Neural cell (in vitro differentiated cells): ENCODE measurements around the gene SYNE3. TPM values are rescaled to one million over a fixed set of nuclear protein-coding genes. Genes with fewer than 3 reads are reported as not detected.

ENCODE experiments used
- H2AFZ ChIP-seq: fragments of 200-600, 300-800 bp; sonication (generic), shearing (Covaris generic); 2 replicates; pipeline ENCODE4 v1.6.0; 2014; ENCODE audit warnings: low read depth, mild to moderate bottlenecking, antibody characterized with exemption, low read length, moderate library complexity
- H3F3A ChIP-seq: fragments of 200-600 bp; shearing (Covaris generic); 2 replicates; pipeline ENCODE4 v1.6.1; 2016; ENCODE audit warnings: mild to moderate bottlenecking, moderate library complexity, mixed read lengths, antibody characterized with exemption, low read length; ENCODE audit not compliant: insufficient read depth, poor library complexity, severe bottlenecking
- H3K27ac ChIP-seq: fragments of 200-600, 300-800 bp; sonication (generic), shearing (Covaris generic); 2 replicates; pipeline ENCODE4 v1.5.1; 2014; ENCODE audit warnings: mild to moderate bottlenecking, low read length, moderate library complexity
- H3K27me3 ChIP-seq: fragments of 300-800, 200-600 bp; sonication (generic), shearing (Covaris generic); 2 replicates; pipeline ENCODE4 v1.6.0; 2014; ENCODE audit warnings: mild to moderate bottlenecking, low read depth, low read length, moderate library complexity; ENCODE audit not compliant: insufficient read depth
- H3K36me3 ChIP-seq: fragments of 300-800, 200-600 bp; sonication (generic), shearing (Covaris generic); 2 replicates; pipeline ENCODE4 v1.5.1; 2014; ENCODE audit warnings: mild to moderate bottlenecking, antibody characterized with exemption, low read length, moderate library complexity; ENCODE audit not compliant: insufficient read depth
- H3K4me2 ChIP-seq: fragments of 300-800, 200-600 bp; sonication (generic), shearing (Covaris generic); 2 replicates; pipeline ENCODE4 v1.6.0; 2014; ENCODE audit warnings: mild to moderate bottlenecking, low read length
- H3K4me3 ChIP-seq: fragments of 300-800, 200-600 bp; sonication (generic), shearing (Covaris generic); 2 replicates; pipeline ENCODE4 v1.5.1; 2014; ENCODE audit warnings: mild to moderate bottlenecking, low read length, moderate library complexity
- H3K79me2 ChIP-seq: fragments of 200-600 bp; shearing (Covaris generic); replicated peaks from 2 replicates; pipeline ENCODE4 v1.6.0; 2014; ENCODE audit warnings: mild to moderate bottlenecking, low read length, moderate library complexity; ENCODE audit not compliant: insufficient read depth
- H3K9ac ChIP-seq: fragments of 300-800, 200-600 bp; sonication (generic), shearing (Covaris generic); 2 replicates; pipeline ENCODE4 v1.6.1; 2016; ENCODE audit warnings: mild to moderate bottlenecking, low read length, mixed read lengths
- H3K9me2 ChIP-seq: fragments of 200-600 bp; shearing (Covaris generic); 2 replicates; pipeline ENCODE4 v1.6.1; 2016; ENCODE audit warnings: mild to moderate bottlenecking, low read length, mixed read lengths; ENCODE audit not compliant: insufficient read depth
- H3K9me3 ChIP-seq: fragments of 200-600, 300-800 bp; sonication (generic), shearing (Covaris generic); 2 replicates; pipeline ENCODE4 v1.6.1; 2016; ENCODE audit warnings: mild to moderate bottlenecking, mixed run types, low read length, moderate library complexity, mixed read lengths
- H4K20me1 ChIP-seq: fragments of 200-600 bp; shearing (Covaris generic); 2 replicates; pipeline ENCODE4 v1.6.1; 2016; ENCODE audit warnings: mild to moderate bottlenecking, mixed run types; ENCODE audit not compliant: insufficient read depth
- EP300 ChIP-seq: fragments of 450-650 bp; conservative IDR thresholded peaks from 2 replicates; pipeline ENCODE4 v1.6.1; 2014; ENCODE audit warnings: antibody characterized with exemption, mild to moderate bottlenecking, moderate library complexity; ENCODE audit not compliant: poor library complexity, severe bottlenecking
- EZH2 ChIP-seq: fragments of 200-600, 300-800 bp; shearing (Covaris generic), sonication (generic); IDR thresholded peaks from 2 replicates; pipeline ENCODE4 v1.6.1; 2014; ENCODE audit warnings: antibody characterized with exemption, low read length, borderline replicate concordance, mild to moderate bottlenecking; ENCODE audit not compliant: insufficient read depth, poor library complexity, severe bottlenecking
- MXI1 ChIP-seq: fragments of 450-650 bp; conservative IDR thresholded peaks from 2 replicates; pipeline ENCODE4 v1.6.1; 2014; ENCODE audit warnings: antibody characterized with exemption, mild to moderate bottlenecking; ENCODE audit not compliant: poor library complexity, severe bottlenecking
- POLR2AphosphoS5 ChIP-seq: IDR thresholded peaks from 2 replicates; pipeline ENCODE4 v1.6.1; 2012
- RAD21 ChIP-seq: fragments of 450-650 bp; conservative IDR thresholded peaks from 2 replicates; pipeline ENCODE4 v1.6.1; 2014; ENCODE audit warnings: antibody characterized with exemption, mild to moderate bottlenecking, moderate library complexity
- SMC3 ChIP-seq: fragments of 450-650 bp; conservative IDR thresholded peaks from 2 replicates; pipeline ENCODE4 v1.6.1; 2014; ENCODE audit warnings: antibody characterized with exemption, mild to moderate bottlenecking, moderate library complexity; ENCODE audit not compliant: poor library complexity
- TAF1 ChIP-seq: IDR thresholded peaks from 2 replicates; pipeline ENCODE4 v1.6.1; 2012; ENCODE audit warnings: low read depth
- polyA plus RNA-seq: library from polyadenylated mRNA; depleted of rRNA; stranded (reverse); fragments of >200 nt; gene quantifications from 2 replicates; pipeline ENCODE4 v1.2.3, GENCODE V29; 2014
- TF ChIP-seq, protein P1 (sequence below): IDR thresholded peaks from 2 replicates; pipeline ENCODE4 v1.6.1; 2012; ENCODE audit warnings: borderline replicate concordance
- TF ChIP-seq, protein P2 (sequence below): fragments of 450-650 bp; IDR thresholded peaks from 2 replicates; pipeline ENCODE4 v1.5.1; 2014; ENCODE audit warnings: antibody characterized with exemption, mild to moderate bottlenecking, moderate library complexity; ENCODE audit not compliant: poor library complexity, severe bottlenecking

Gene SYNE3
- polyA plus RNA-seq, 1 donor from 2014 or later = 0.35 TPM

- Histone ChIP-seq H3K9ac (no peak overlapping the region), H3K36me3 (no peaks in the 10 kb centered on the region), H3K4me3 (no peak overlapping the region), H3K27me3 (no peaks in the 10 kb centered on the region), H3K9me2 (no peaks in the 10 kb centered on the region), H3K27ac (no peak overlapping the region), H3K4me2 (no peak overlapping the region), H2AFZ (no peak overlapping the region), H3F3A (no peaks in the 10 kb centered on the region), H3K79me2 (no peaks in the 10 kb centered on the region), H3K9me3 (no peaks in the 10 kb centered on the region), H4K20me1 (no peaks in the 10 kb centered on the region)
- no peak for TF ChIP-seq POLR2AphosphoS5
- no peak for TF ChIP-seq SMC3
- TF ChIP-seq TAF1 = no peak
- no peak for TF ChIP-seq EZH2
- TF ChIP-seq RAD21 = no peak
- TF ChIP-seq, protein P1, sequence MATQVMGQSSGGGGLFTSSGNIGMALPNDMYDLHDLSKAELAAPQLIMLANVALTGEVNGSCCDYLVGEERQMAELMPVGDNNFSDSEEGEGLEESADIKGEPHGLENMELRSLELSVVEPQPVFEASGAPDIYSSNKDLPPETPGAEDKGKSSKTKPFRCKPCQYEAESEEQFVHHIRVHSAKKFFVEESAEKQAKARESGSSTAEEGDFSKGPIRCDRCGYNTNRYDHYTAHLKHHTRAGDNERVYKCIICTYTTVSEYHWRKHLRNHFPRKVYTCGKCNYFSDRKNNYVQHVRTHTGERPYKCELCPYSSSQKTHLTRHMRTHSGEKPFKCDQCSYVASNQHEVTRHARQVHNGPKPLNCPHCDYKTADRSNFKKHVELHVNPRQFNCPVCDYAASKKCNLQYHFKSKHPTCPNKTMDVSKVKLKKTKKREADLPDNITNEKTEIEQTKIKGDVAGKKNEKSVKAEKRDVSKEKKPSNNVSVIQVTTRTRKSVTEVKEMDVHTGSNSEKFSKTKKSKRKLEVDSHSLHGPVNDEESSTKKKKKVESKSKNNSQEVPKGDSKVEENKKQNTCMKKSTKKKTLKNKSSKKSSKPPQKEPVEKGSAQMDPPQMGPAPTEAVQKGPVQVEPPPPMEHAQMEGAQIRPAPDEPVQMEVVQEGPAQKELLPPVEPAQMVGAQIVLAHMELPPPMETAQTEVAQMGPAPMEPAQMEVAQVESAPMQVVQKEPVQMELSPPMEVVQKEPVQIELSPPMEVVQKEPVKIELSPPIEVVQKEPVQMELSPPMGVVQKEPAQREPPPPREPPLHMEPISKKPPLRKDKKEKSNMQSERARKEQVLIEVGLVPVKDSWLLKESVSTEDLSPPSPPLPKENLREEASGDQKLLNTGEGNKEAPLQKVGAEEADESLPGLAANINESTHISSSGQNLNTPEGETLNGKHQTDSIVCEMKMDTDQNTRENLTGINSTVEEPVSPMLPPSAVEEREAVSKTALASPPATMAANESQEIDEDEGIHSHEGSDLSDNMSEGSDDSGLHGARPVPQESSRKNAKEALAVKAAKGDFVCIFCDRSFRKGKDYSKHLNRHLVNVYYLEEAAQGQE = no peak
- TF ChIP-seq EP300 = no peak
- TF ChIP-seq, protein P2, sequence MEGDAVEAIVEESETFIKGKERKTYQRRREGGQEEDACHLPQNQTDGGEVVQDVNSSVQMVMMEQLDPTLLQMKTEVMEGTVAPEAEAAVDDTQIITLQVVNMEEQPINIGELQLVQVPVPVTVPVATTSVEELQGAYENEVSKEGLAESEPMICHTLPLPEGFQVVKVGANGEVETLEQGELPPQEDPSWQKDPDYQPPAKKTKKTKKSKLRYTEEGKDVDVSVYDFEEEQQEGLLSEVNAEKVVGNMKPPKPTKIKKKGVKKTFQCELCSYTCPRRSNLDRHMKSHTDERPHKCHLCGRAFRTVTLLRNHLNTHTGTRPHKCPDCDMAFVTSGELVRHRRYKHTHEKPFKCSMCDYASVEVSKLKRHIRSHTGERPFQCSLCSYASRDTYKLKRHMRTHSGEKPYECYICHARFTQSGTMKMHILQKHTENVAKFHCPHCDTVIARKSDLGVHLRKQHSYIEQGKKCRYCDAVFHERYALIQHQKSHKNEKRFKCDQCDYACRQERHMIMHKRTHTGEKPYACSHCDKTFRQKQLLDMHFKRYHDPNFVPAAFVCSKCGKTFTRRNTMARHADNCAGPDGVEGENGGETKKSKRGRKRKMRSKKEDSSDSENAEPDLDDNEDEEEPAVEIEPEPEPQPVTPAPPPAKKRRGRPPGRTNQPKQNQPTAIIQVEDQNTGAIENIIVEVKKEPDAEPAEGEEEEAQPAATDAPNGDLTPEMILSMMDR = no peak
- no peak for TF ChIP-seq MXI1
These were observed 7.0 kb downstream of the SYNE3 start for GRCh38 chr14:95509495-95509894.

DNA sequence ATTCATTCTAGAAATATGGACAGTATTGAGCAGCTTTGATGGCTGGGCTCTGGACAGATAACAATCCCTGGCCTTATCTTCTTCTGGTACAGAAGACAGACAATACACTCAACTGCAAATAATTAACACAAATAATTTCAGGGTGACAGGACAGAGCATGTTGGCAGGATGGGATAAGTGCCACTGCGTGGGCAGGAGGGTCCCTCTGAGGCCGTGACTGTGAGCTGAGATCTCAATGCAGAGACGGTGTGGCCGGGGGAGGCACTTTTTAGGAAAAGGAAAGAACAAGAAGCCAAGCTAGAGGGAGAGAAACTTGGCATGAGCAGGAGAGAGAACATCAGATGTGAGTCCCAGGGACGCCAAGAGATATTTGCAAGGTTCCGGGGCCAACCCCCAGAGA, 8.1 kb downstream of the SYNE3 start:
- TF ChIP-seq SMC3 (no peak), EP300 (no peak), MXI1 (no peak), RAD21 (no peak), POLR2AphosphoS5 (no peak), EZH2 (no peak), TAF1 (no peak)
- TF ChIP-seq, protein P1 = no peak
- TF ChIP-seq, protein P2 = no peak
- no peak overlapping the region for H3K4me2 ChIP-seq
- no peak overlapping the region for H3K4me3 ChIP-seq
- no peaks in the 10 kb centered on the region for H3K9me3 ChIP-seq
- H3K9ac ChIP-seq = no peak overlapping the region
- no peaks in the 10 kb centered on the region for H3F3A ChIP-seq
- H3K27me3 ChIP-seq = no peaks in the 10 kb centered on the region
- H3K27ac ChIP-seq = no peak overlapping the region
- no peak overlapping the region for H2AFZ ChIP-seq
- H3K79me2 ChIP-seq = no peaks in the 10 kb centered on the region
- H3K9me2 ChIP-seq = no peaks in the 10 kb centered on the region
- H4K20me1 ChIP-seq = no peaks in the 10 kb centered on the region
- no peaks in the 10 kb centered on the region for H3K36me3 ChIP-seq
